Measurements from ENCODE around the gene GARS1. TPM values are rescaled to one million over a fixed set of nuclear protein-coding genes. Genes with fewer than 3 reads are reported as not detected.

Gene GARS1
- polyA plus RNA-seq, 1 donor from 2014 or later: 99.1 TPM

DNA sequence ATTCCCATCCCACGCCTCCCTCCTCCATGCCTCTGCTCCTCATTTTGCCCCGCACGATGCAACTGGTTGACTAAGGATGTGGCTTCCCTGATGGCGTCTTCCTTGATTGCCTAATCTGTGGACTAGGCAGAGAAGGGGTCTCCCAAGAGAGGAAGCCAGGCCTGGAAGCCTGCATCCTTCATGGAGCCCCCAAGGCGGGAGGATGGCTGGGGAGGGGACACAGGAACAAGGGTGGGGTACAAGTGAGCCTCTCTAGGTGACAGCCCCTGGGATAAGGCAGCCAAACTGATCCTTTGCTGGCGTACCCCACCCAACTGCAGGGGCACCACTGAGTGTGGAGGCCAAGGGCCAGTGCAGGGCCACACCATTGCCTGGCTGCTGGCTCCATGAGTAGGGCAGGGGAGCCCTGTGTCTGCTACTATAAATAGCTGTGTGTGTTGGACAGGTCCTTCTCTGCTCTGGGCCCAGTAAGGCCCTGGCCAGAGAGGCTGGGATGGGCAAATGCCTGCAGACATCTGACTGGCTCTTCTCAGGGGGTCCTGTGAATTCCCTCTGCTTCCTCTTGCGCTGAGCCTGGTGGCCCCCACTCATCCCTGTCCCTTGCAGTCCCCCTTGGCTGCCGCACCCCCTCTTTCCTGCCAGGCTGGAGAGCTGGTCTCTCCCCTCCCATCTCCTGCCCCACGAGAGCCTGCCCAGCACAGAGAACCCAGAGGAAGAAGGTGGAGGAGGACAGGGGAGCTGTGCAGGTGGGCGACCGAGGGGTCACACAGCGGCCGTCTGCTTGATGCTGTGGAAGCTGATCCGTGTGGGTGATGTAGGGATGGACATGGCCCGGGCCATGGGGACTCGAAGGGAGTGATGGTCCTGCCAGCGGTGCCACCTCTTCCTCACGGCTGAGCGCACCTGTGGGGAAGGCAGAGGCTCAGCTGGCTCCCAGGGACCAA lies 58.3 kb downstream of the GARS1 start:
- H4K20me1 ChIP-seq (ENCODE audit: insufficient read depth): no peaks in the 10 kb centered on the region
- TF ChIP-seq SMC3 (conservative IDR thresholded peaks at IDR 0.05; ENCODE audit: poor library complexity) (no peak), RAD21 (conservative IDR thresholded peaks at IDR 0.05) (no peak), EP300 (conservative IDR thresholded peaks at IDR 0.05; ENCODE audit: poor library complexity, severe bottlenecking) (no peak), MXI1 (conservative IDR thresholded peaks at IDR 0.05; ENCODE audit: poor library complexity, severe bottlenecking) (no peak), EZH2 (IDR thresholded peaks at IDR 0.05; ENCODE audit: borderline replicate concordance, insufficient read depth, low read length, poor library complexity, severe bottlenecking) (no peak), POLR2AphosphoS5 (IDR thresholded peaks at IDR 0.05) (no peak), TAF1 (IDR thresholded peaks at IDR 0.05; ENCODE audit: low read depth) (no peak)
- TF ChIP-seq, protein P1, sequence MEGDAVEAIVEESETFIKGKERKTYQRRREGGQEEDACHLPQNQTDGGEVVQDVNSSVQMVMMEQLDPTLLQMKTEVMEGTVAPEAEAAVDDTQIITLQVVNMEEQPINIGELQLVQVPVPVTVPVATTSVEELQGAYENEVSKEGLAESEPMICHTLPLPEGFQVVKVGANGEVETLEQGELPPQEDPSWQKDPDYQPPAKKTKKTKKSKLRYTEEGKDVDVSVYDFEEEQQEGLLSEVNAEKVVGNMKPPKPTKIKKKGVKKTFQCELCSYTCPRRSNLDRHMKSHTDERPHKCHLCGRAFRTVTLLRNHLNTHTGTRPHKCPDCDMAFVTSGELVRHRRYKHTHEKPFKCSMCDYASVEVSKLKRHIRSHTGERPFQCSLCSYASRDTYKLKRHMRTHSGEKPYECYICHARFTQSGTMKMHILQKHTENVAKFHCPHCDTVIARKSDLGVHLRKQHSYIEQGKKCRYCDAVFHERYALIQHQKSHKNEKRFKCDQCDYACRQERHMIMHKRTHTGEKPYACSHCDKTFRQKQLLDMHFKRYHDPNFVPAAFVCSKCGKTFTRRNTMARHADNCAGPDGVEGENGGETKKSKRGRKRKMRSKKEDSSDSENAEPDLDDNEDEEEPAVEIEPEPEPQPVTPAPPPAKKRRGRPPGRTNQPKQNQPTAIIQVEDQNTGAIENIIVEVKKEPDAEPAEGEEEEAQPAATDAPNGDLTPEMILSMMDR (IDR thresholded peaks at IDR 0.05; ENCODE audit: poor library complexity, severe bottlenecking): no peak
- TF ChIP-seq, protein P2, sequence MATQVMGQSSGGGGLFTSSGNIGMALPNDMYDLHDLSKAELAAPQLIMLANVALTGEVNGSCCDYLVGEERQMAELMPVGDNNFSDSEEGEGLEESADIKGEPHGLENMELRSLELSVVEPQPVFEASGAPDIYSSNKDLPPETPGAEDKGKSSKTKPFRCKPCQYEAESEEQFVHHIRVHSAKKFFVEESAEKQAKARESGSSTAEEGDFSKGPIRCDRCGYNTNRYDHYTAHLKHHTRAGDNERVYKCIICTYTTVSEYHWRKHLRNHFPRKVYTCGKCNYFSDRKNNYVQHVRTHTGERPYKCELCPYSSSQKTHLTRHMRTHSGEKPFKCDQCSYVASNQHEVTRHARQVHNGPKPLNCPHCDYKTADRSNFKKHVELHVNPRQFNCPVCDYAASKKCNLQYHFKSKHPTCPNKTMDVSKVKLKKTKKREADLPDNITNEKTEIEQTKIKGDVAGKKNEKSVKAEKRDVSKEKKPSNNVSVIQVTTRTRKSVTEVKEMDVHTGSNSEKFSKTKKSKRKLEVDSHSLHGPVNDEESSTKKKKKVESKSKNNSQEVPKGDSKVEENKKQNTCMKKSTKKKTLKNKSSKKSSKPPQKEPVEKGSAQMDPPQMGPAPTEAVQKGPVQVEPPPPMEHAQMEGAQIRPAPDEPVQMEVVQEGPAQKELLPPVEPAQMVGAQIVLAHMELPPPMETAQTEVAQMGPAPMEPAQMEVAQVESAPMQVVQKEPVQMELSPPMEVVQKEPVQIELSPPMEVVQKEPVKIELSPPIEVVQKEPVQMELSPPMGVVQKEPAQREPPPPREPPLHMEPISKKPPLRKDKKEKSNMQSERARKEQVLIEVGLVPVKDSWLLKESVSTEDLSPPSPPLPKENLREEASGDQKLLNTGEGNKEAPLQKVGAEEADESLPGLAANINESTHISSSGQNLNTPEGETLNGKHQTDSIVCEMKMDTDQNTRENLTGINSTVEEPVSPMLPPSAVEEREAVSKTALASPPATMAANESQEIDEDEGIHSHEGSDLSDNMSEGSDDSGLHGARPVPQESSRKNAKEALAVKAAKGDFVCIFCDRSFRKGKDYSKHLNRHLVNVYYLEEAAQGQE (IDR thresholded peaks at IDR 0.05; ENCODE audit: borderline replicate concordance): no peak
- no peaks in the 10 kb centered on the region for H3K9me2 ChIP-seq (ENCODE audit: insufficient read depth, low read length)
- no peak overlapping the region for H3K4me3 ChIP-seq (ENCODE audit: low read length)
- no peak overlapping the region for H3K27ac ChIP-seq (ENCODE audit: low read length)
- H3K27me3 ChIP-seq (ENCODE audit: insufficient read depth, low read depth, low read length): no peaks in the 10 kb centered on the region
- no peaks in the 10 kb centered on the region for H3K36me3 ChIP-seq (ENCODE audit: insufficient read depth, low read length)
- H3F3A ChIP-seq (ENCODE audit: insufficient read depth, low read length, poor library complexity, severe bottlenecking): no peaks in the 10 kb centered on the region
- H3K4me2 ChIP-seq (ENCODE audit: low read length): no peak overlapping the region
- no peak overlapping the region for H2AFZ ChIP-seq (ENCODE audit: low read depth, low read length)
- H3K79me2 ChIP-seq (replicated peaks; ENCODE audit: insufficient read depth, low read length): no peaks in the 10 kb centered on the region
- H3K9ac ChIP-seq (ENCODE audit: low read length): no peak overlapping the region
- no peaks in the 10 kb centered on the region for H3K9me3 ChIP-seq (ENCODE audit: low read length)

DNA sequence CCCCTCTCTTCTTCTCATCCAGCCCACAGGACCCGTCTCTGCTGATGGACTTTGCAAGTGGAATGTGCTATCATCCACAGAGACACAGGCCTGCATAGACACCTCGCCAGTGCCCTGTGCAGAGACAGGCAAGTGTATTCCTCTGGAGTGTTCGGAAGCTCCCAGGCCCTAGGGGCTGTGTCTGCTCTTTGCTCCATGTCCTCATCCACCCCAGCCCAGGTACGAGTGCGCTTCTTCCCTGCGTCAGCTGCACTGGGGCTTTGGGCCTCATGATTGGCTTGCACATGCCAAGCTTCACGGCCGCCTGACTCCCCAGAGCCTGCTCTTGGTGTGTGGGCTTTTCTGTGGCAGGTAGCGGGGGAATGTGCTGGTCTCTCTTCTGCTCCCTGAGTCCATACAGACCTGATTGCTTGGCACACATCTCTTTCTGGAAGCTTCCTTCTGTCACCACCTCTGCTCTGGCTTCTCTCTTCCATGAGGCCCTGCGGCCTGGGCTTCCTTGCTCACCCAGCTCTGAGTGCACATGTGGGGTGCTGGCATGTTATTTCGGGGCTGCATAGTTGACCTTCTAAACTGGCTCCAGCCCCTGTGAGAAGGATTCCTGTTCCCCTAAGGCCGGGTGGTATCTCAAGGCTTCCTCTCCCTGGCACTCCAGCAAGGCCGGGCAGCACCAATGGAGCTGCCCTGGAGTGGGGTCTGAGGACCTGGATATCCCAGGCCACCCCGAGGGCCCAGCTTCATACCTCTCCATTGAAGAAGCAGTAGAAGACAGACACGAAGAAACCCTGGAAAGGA lies 59.8 kb downstream of the GARS1 start:
- H3K79me2 ChIP-seq (replicated peaks; ENCODE audit: insufficient read depth, low read length): no peaks in the 10 kb centered on the region
- H3F3A ChIP-seq (ENCODE audit: insufficient read depth, low read length, poor library complexity, severe bottlenecking): no peaks in the 10 kb centered on the region
- H4K20me1 ChIP-seq (ENCODE audit: insufficient read depth): no peaks in the 10 kb centered on the region
- H3K9ac ChIP-seq (ENCODE audit: low read length): no peak overlapping the region
- H3K27ac ChIP-seq (ENCODE audit: low read length): no peak overlapping the region
- no peaks in the 10 kb centered on the region for H3K9me3 ChIP-seq (ENCODE audit: low read length)
- H3K4me2 ChIP-seq (ENCODE audit: low read length): no peak overlapping the region
- TF ChIP-seq EZH2 (IDR thresholded peaks at IDR 0.05; ENCODE audit: borderline replicate concordance, insufficient read depth, low read length, poor library complexity, severe bottlenecking) (no peak), EP300 (conservative IDR thresholded peaks at IDR 0.05; ENCODE audit: poor library complexity, severe bottlenecking) (no peak), MXI1 (conservative IDR thresholded peaks at IDR 0.05; ENCODE audit: poor library complexity, severe bottlenecking) (no peak), POLR2AphosphoS5 (IDR thresholded peaks at IDR 0.05) (no peak), TAF1 (IDR thresholded peaks at IDR 0.05; ENCODE audit: low read depth) (no peak), SMC3 (conservative IDR thresholded peaks at IDR 0.05; ENCODE audit: poor library complexity) (no peak), RAD21 (conservative IDR thresholded peaks at IDR 0.05) (no peak)
- TF ChIP-seq, protein P2 (IDR thresholded peaks at IDR 0.05; ENCODE audit: borderline replicate concordance): no peak
- TF ChIP-seq, protein P1 (IDR thresholded peaks at IDR 0.05; ENCODE audit: poor library complexity, severe bottlenecking): no peak
- no peaks in the 10 kb centered on the region for H3K36me3 ChIP-seq (ENCODE audit: insufficient read depth, low read length)
- H3K9me2 ChIP-seq (ENCODE audit: insufficient read depth, low read length): no peaks in the 10 kb centered on the region
- no peak overlapping the region for H2AFZ ChIP-seq (ENCODE audit: low read depth, low read length)
- no peaks in the 10 kb centered on the region for H3K27me3 ChIP-seq (ENCODE audit: insufficient read depth, low read depth, low read length)
- no peak overlapping the region for H3K4me3 ChIP-seq (ENCODE audit: low read length)
